H1 (cell line): ENCODE data around the gene EEF1AKMT3. TPM values are rescaled to one million over a fixed set of nuclear protein-coding genes. Genes with fewer than 3 reads are reported as not detected.

Experiments
- CTCF ChIA-PET: fragments of 300-600 bp; sonication (Branson Sonifier 250); formaldehyde crosslinking; loops from one replicate; lab custom pipeline; 2021; ENCODE audit not compliant: partially characterized antibody; lab: Charles Lee
- POLR2A ChIA-PET: fragments of 300-600 bp; sonication (Branson Sonifier 250); formaldehyde crosslinking; loops from one replicate; lab custom pipeline; 2021; ENCODE audit warnings: inconsistent platforms; ENCODE audit not compliant: partially characterized antibody; lab: Charles Lee
- DNase-seq, 2 experiments: peaks; one replicate each; pipeline versions ENCODE4 v3.0.0 to v3.0.0-alpha.2; 2010 to 2022; ENCODE audit warnings: low spot score in 2 of 2, low read depth in 1 of 2, mixed read lengths in 1 of 2
- FAIRE-seq: peaks from 2 replicates; lab custom pipeline; 2011; peaks lifted over from hg19 to GRCh38; lab: Jason Lieb, UNC
- H2AFZ ChIP-seq: 2 replicates; pipeline ENCODE4 v1.8.1; 2012; ENCODE audit warnings: low read length, inconsistent platforms
- H2AK5ac ChIP-seq: 2 replicates; pipeline ENCODE4 v1.6.1; 2013; ENCODE audit warnings: low read depth, low read length
- H2BK120ac ChIP-seq: replicated peaks from 2 replicates; pipeline ENCODE3; 2013; ENCODE audit warnings: low read depth, low read length, inconsistent platforms
- H2BK12ac ChIP-seq: 2 replicates; pipeline ENCODE4 v1.6.1; 2013; ENCODE audit warnings: low read depth, low read length
- H2BK15ac ChIP-seq: 2 replicates; pipeline ENCODE4 v1.6.1; 2013; ENCODE audit warnings: low read length
- H2BK20ac ChIP-seq: 2 replicates; pipeline ENCODE4 v1.6.1; 2013; ENCODE audit warnings: low read length
- H2BK5ac ChIP-seq: 2 replicates; pipeline ENCODE4 v1.6.1; 2013; ENCODE audit warnings: low read depth, low read length
- H3K14ac ChIP-seq: 2 replicates; pipeline ENCODE4 v1.6.1; 2013; ENCODE audit warnings: inconsistent platforms; ENCODE audit not compliant: insufficient read length
- H3K18ac ChIP-seq: 2 replicates; pipeline ENCODE4 v1.6.1; 2013; ENCODE audit warnings: low read length; ENCODE audit errors: extremely low read depth
- H3K23ac ChIP-seq: 2 replicates; pipeline ENCODE4 v1.6.1; 2013; ENCODE audit warnings: inconsistent platforms; ENCODE audit not compliant: insufficient read length
- H3K23me2 ChIP-seq: 2 replicates; pipeline ENCODE4 v1.6.1; 2013; ENCODE audit warnings: low read depth, low read length
- H3K27ac ChIP-seq: 2 replicates; pipeline ENCODE4 v1.6.1; 2011; ENCODE audit warnings: low read depth, low read length, inconsistent platforms
- H3K27me3 ChIP-seq, 4 experiments: replicated peaks in 1 of 4; 1 replicate in 1 of 4; 2 replicates in 3 of 4; pipeline versions ENCODE4 v1.6.1 to v1.8.1; 2011 to 2013; ENCODE audit warnings: low read length in 3 of 4, mild to moderate bottlenecking in 3 of 4, inconsistent platforms in 2 of 4, mixed read lengths in 2 of 4, moderate library complexity in 1 of 4; ENCODE audit not compliant: control insufficient read depth in 3 of 4, insufficient read depth in 3 of 4; ENCODE audit errors: extremely low read depth in 1 of 4
- H3K36me3 ChIP-seq, 4 experiments: 2 replicates each; pipeline versions ENCODE4 v1.6.1 to v1.8.1; 2011 to 2013; ENCODE audit warnings: mild to moderate bottlenecking in 4 of 4, low read length in 3 of 4, moderate library complexity in 2 of 4, control low read depth in 1 of 4, inconsistent platforms in 1 of 4; ENCODE audit not compliant: insufficient read depth in 4 of 4, control insufficient read depth in 2 of 4
- H3K4ac ChIP-seq: replicated peaks from 2 replicates; pipeline ENCODE3; 2013; ENCODE audit warnings: low read length, low read depth, mixed read lengths, inconsistent platforms; ENCODE audit not compliant: insufficient read length
- H3K4me1 ChIP-seq, 4 experiments: replicated peaks in 1 of 4; 1 replicate in 1 of 4; 2 replicates in 3 of 4; pipeline versions ENCODE4 v1.6.1 to v1.8.1; 2011 to 2013; ENCODE audit warnings: low read length in 3 of 4, inconsistent platforms in 2 of 4, mixed read lengths in 1 of 4; ENCODE audit not compliant: insufficient read depth in 4 of 4, control insufficient read depth in 3 of 4
- H3K4me2 ChIP-seq, 2 experiments: 2 replicates each; pipeline versions ENCODE4 v1.6.1 to v1.8.1; 2011 to 2013; ENCODE audit warnings: low read depth in 2 of 2, low read length in 2 of 2, control low read depth in 1 of 2, inconsistent platforms in 1 of 2, mild to moderate bottlenecking in 1 of 2; ENCODE audit not compliant: insufficient read depth in 1 of 2
- H3K4me3 ChIP-seq, 4 experiments: fragments of 200-600, 300-600 bp in 1 of 4; sonication (generic), shearing (Covaris generic), sonication (Bioruptor Twin) in 1 of 4; 2 replicates each; pipeline versions ENCODE4 v1.5.1 to v1.8.1; 2011 to 2016; ENCODE audit warnings: low read length in 4 of 4, low read depth in 3 of 4, control low read depth in 2 of 4, inconsistent platforms in 2 of 4, mild to moderate bottlenecking in 2 of 4, mixed read lengths in 1 of 4, moderate library complexity in 1 of 4; ENCODE audit not compliant: insufficient read depth in 2 of 4; ENCODE audit errors: extremely low read depth in 1 of 4
- H3K56ac ChIP-seq: replicated peaks from 2 replicates; pipeline ENCODE3; 2013; ENCODE audit warnings: low read depth, mild to moderate bottlenecking, mixed read lengths, low read length, inconsistent platforms; ENCODE audit not compliant: insufficient read length
- H3K79me1 ChIP-seq: 2 replicates; pipeline ENCODE4 v1.6.1; 2013; ENCODE audit warnings: low read depth, low read length, control low read depth
- H3K79me2 ChIP-seq, 2 experiments: 2 replicates each; pipeline versions ENCODE4 v1.6.1 to v1.8.1; 2012 to 2013; ENCODE audit warnings: low read length in 2 of 2, mild to moderate bottlenecking in 2 of 2, inconsistent platforms in 1 of 2; ENCODE audit not compliant: insufficient read depth in 2 of 2, control insufficient read depth in 1 of 2
- H3K9ac ChIP-seq, 4 experiments: replicated peaks in 1 of 4; 1 replicate in 1 of 4; 2 replicates in 3 of 4; pipeline versions ENCODE4 v1.6.1 to v1.8.1; 2011 to 2013; ENCODE audit warnings: low read depth in 3 of 4, low read length in 3 of 4, control low read depth in 2 of 4, mild to moderate bottlenecking in 2 of 4, moderate library complexity in 2 of 4, inconsistent platforms in 1 of 4; ENCODE audit errors: extremely low read depth in 1 of 4
- H3K9me3 ChIP-seq, 2 experiments: 2 replicates each; pipeline versions ENCODE4 v1.6.1 to v1.8.1; 2012 to 2013; ENCODE audit warnings: mild to moderate bottlenecking in 2 of 2, moderate library complexity in 2 of 2, control low read depth in 1 of 2, inconsistent platforms in 1 of 2, low read depth in 1 of 2, low read length in 1 of 2, mixed read lengths in 1 of 2; ENCODE audit not compliant: insufficient read depth in 2 of 2
- H4K20me1 ChIP-seq, 2 experiments: replicated peaks in 1 of 2; 2 replicates each; pipeline versions ENCODE3 to v1.8.1; 2011 to 2013; ENCODE audit warnings: inconsistent platforms in 2 of 2, low read length in 2 of 2, mild to moderate bottlenecking in 1 of 2; ENCODE audit not compliant: insufficient read depth in 2 of 2, control insufficient read depth in 1 of 2
- H4K5ac ChIP-seq: 2 replicates; pipeline ENCODE4 v1.6.1; 2013; ENCODE audit warnings: low read length, low read depth, mixed read lengths, inconsistent platforms; ENCODE audit not compliant: insufficient read length
- H4K8ac ChIP-seq: 2 replicates; pipeline ENCODE4 v1.8.0; 2013; ENCODE audit warnings: mild to moderate bottlenecking, moderate library complexity, low read length, inconsistent platforms; ENCODE audit not compliant: insufficient read depth; ENCODE audit errors: extremely low read depth
- H4K91ac ChIP-seq: replicated peaks from 2 replicates; pipeline ENCODE3; 2013; ENCODE audit warnings: low read length, mixed read lengths, inconsistent platforms; ENCODE audit not compliant: insufficient read length
- RAD21 ChIP-seq, 2 experiments: IDR thresholded peaks in 1 of 2; conservative IDR thresholded peaks in 1 of 2; 2 replicates each; pipeline ENCODE4 v1.6.1; 2011; ENCODE audit warnings: low read depth in 2 of 2, low read length in 2 of 2, improper control_type of control experiment in 1 of 2, inconsistent platforms in 1 of 2, mild to moderate bottlenecking in 1 of 2, moderate library complexity in 1 of 2
- WGBS, 2 experiments: shearing (Covaris generic) in 1 of 2; methylation state at CpG; one replicate each; pipeline versions ENCODE4 v1.1.6 to v1.1.7; 2013 to 2015; ENCODE audit warnings: low lambda C conversion rate in 2 of 2, mixed read lengths in 2 of 2, inconsistent platforms in 1 of 2, low coverage in 1 of 2, missing lambda C conversion rate in 1 of 2; ENCODE audit not compliant: insufficient replicate concordance in 2 of 2, insufficient coverage in 1 of 2, insufficient read length in 1 of 2; ENCODE audit errors: extremely low coverage in 1 of 2, missing lambda C conversion rate in 1 of 2; 5-methylcytosine and 5-hydroxymethylcytosine counted together
- polyA plus RNA-seq, 7 experiments: library from polyadenylated mRNA; depleted of rRNA in 3 of 7; stranded (reverse) in 5 of 7; unstranded in 2 of 7; fragments of >200 nt in 5 of 7; fragments of 200-250 nt in 2 of 7; gene quantifications; 1 replicate in 5 of 7; 2 replicates in 1 of 7; 4 replicates in 1 of 7; pipeline versions ENCODE4 v1.2.1 to v1.2.3, GENCODE V29; 2011 to 2013; ENCODE audit warnings: missing spikeins in 2 of 7, mixed read lengths in 2 of 7
- total RNA-seq: library from RNA; stranded (reverse); fragmentation: NEBNext Ultra II Directional; extraction: Animal tissue kit (Norgen Biotek cat#: 25700); gene quantifications from 2 replicates; pipeline ENCODE4 v1.2.1, GENCODE V29; 2021

The EEF1AKMT3 gene
- total and polyA plus RNA-seq, 2 of the 8 experiments (the other 6 are each of a cell fraction or from before 2014, with no cell fraction given) = 3.1 to 4.4 TPM

- Histone ChIP-seq H3K23ac (no peak overlapping the region), H2BK15ac (no peak overlapping the region), H3K4ac (no peak overlapping the region), H2BK5ac (no peak overlapping the region), H3K36me3 (peaks cover 2 to 37% (median 20%) of the 10 kb centered on the region in 4 experiments; a peak in 7 of 8 replicates), H3K27ac (no peak overlapping the region), H2BK120ac (no peak overlapping the region), H4K20me1 (no peaks in the 10 kb centered on the region), H4K91ac (no peak overlapping the region), H3K4me1 (no peaks in the 10 kb centered on the region), H3K9ac (no peak overlapping the region), H2BK20ac (no peak overlapping the region), H3K18ac (no peak overlapping the region), H3K4me2 (no peak overlapping the region), H3K9me3 (no peaks in the 10 kb centered on the region), H3K23me2 (no peaks in the 10 kb centered on the region), H2AFZ (no peak overlapping the region), H3K79me2 (no peaks in the 10 kb centered on the region), H3K27me3 (no peaks in the 10 kb centered on the region), H3K56ac (no peak overlapping the region), H3K79me1 (no peaks in the 10 kb centered on the region; the same call in 1 of the 2 replicates), H3K4me3 (no peak overlapping the region), H3K14ac (no peak overlapping the region), H4K5ac (no peak overlapping the region), H4K8ac (no peak overlapping the region), H2AK5ac (no peak overlapping the region), H2BK12ac (no peak overlapping the region)
- POLR2A ChIA-PET = interaction anchor here (1.2 to 3.1 kb wide), 2 partner anchors 12 to 15 kb away, joined by 3 to 10 read pairs; partner anchors contain the start of gene TSFM
- FAIRE-seq (no peak), DNase-seq (no peak)
- CTCF ChIA-PET = interaction anchor here (0.7 to 8.3 kb wide), 3 partner anchors 8 to 1348 kb away, joined by 3 to 56 read pairs (median 14); partner anchors contain the start of gene TSFM
- 96% methylated on average over 6 of the region's 6 CpGs; no CpG with 5 or more reads in 1 of the 2 experiments for WGBS, 2 experiments
- TF ChIP-seq RAD21 (IDR thresholded peaks at IDR 0.05 in 1 of 2, conservative IDR thresholded peaks at IDR 0.05 in 1 of 2; ENCODE audit: low read depth in 2 of 2, low read length in 2 of 2) = no peak
These were observed 22.9 kb downstream of the EEF1AKMT3 start for GRCh38 chr12:57795354-57795753.
